HuH-7 (cell line): ENCODE measurements around the gene AEN.
A peak's percentile ranks its signal among the peaks of the same experiment; 100 is the strongest.

ENCODE experiments used
- DNase-seq: peaks from one replicate; pipeline ENCODE4 v3.0.0; 2011; ENCODE audit warnings: low spot score

The AEN gene, protein sequence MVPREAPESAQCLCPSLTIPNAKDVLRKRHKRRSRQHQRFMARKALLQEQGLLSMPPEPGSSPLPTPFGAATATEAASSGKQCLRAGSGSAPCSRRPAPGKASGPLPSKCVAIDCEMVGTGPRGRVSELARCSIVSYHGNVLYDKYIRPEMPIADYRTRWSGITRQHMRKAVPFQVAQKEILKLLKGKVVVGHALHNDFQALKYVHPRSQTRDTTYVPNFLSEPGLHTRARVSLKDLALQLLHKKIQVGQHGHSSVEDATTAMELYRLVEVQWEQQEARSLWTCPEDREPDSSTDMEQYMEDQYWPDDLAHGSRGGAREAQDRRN

DNA sequence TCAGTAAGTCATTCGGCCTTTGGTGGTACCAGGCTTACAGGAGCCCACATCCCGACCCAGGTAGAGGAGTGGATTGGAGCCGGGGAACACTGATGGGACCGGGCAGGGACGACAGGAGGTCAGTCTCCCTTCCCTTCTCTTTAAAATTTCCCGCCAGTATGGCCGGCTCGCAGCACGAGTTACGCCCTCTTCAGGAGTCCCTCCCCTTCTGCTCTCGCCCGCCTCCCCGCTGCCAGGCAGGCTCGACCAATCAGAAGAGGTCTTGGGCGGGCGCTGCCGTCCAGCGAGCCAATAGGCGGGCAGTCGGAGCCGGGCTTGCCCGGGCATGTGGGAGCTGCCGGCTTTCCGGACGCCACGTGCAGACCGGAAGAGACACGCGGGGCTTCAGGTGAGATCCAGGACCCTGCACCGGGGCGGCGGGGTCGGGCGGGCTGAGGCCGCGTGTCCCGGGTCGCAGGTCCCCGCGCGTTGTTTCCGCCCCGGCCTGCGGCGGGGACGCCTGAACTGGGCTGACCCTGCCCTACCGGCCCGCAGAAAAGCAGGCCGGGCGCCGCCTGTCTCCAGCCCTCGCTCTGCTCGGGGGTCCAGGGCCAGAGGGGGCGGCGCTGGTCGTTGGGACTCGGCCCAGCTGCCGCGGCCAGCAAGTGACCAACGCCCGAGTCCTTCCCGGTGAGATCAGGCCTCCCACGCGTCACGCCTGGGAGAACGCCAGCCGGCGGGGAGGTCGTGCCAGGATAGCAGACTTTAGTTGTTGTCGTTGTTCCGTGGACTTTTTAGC, at the start of gene AEN:
TSS of gene AEN (plus strand) at position 346 of the 778 bp plus-strand sequence. CDS start 4,870 bp downstream, outside the sequence.
- DNase-seq = peak; percentile 99

DNA sequence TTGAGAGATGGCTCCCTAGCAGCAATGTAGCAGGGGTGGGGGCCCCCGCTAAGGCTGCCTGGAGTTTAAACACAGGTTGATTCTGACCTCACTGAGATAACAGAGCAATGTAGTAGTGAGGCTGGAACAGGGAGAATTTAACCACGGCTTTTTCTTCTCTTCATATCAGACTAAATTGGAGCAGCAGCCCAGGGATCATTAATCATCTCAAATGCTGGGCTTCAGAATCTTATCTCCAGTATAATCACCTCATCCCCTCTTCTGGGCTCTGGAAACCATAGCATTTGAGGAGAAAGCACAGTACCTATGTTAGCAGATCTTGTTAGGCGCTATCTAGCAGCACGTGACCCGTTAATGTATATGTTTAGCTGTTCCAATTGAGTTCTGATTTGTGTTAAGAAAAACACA, 49.3 kb upstream of the AEN start:
- no peak for DNase-seq

DNA sequence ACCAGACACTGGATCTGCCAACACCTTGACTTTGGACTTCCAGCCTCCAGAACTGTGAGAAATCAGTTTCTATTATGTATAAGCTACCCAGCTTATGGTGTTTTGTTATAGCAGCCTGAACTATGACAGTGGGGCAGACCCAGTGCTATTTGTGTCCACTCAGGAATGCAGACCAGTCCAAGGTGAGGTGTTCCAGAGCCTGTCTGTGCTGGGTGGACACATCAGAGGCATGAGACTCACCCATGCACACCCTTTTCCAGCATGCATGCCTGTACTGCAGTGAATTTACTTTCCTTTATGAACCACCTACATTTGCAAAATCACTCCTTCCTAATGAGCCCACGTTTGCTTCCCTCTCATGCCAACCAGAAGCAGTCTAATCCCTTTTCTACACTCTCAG, 47.1 kb upstream of the AEN start:
- no peak for DNase-seq

DNA sequence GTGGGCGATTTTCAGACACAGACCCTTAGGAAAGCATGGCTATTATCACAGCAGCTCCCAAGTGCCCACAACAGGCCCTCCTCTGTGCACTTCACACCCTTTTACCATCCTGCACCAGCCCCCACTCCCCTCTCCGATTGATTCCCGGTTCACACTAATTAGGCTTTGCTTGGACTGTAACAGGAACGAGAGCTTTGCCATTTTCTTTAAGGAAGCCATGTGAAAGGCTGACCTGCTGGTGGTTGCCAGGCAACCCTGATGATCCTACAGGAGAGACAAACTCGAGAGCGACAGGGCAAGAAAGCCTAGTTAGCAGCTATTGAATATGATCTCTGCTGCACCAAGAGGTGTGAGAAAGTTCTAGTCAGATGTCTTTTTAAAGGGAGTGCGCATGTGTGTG, 46.5 kb upstream of the AEN start:
- DNase-seq = no peak

DNA sequence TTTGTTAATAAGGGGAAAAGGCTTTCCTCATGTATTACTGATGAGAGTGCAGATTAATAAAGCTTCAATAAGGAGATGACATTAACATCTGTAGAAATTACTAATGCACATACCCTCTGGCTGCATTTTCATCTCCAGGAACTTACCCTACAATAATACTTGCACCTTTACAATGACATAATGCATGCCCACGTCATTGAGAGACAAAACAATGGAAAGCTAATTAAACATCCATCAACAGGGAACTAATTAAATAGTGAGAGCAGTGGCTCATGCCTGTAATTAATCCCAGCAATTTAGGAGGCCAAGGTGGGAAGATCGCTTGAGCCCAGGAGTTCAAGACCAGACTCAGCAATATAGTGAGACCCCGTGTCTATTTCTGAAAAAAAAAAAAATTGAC, 41.8 kb upstream of the AEN start:
- DNase-seq = no peak

DNA sequence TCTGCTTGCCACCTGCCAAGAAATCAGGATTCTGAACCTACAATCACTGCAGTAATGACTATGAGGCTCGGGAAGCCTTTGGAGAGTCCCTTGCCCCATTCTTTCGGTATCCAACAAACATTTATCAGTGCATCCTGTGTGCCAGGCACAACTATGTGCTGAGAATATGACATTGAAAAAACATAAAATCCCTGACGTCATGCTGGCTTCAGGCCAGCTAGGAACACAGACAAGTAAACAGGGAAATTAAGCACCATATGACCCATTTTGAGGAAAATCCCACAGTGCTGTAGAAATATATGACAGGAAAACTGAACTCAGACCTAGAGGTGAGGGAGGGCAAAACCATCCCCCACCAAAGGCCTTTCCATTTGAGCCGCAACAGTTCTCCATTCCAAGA, 40.6 kb upstream of the AEN start:
- DNase-seq = no peak

DNA sequence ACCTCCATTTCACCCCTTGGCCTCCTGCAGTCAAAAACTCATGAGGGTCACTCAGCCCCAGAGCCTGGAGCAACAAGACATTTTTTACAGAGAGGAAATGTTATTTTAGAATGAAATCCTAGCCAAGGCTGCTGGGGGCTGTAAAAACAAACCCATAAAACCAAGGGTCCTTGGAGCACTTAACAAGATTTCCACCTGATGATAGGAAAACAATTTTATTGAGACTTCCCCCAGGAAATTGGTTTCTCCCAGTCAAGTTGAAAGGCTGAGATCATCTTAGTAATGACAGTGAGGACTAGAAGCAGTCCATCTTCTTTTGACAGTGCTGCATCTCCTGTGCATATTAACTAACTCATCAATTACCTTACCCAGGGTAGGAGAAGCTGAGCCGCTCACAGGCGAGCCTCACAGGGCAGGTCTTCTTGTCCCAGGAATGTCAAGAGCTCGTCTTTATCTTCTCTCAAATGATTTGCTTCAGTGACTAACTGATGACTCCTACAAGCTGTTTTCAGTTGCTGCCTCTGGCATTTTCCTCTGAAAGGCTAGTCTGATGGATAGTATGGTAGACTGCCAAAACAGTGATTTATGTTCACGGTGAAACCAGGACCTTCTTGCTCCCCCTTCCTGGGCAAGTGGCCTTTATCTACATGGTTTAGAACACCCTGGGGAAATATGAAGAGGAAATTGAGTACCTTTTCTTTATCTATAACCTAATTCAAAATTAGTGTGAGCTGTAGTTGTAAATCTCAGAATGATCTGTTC, 34.6 kb upstream of the AEN start:
- DNase-seq = no peak

DNA sequence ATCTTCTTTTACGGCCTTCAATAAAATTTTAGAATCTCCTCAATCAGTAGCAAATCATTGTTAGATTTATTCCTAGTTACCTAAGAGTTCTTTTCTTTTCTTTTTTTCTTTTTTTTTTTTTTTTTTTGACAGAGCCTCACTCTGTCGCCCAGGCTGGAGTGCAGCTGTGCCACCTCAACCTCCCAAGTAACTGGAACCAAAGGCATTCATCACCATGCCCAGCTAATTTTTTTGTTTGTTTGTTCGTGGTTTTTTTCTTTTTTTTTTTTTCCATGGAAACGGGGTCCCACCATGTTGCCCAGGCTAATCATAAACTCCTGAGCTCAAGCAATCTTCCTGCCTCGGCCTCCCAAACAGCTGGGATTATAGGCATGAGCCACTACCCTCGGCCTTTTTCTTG, 30.4 kb upstream of the AEN start:
- no peak for DNase-seq

DNA sequence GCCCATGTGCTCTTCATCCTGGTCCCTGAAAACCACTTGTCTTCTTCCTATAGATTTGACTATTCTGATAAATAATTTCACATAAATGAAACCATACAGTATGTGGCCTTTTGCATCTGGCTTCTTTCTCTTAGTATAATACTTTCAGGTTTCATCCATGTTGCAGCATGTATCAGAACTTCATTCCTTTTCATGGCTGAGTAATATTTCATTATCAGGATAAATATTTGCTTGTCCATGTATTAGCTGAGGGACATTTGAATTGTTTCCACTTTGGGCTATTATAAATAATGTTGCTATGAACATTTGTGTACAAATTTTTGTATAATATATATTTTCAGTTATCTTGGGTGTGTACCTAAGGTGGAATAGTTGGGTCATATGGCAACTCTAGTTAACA, 29.8 kb upstream of the AEN start:
- DNase-seq = no peak

DNA sequence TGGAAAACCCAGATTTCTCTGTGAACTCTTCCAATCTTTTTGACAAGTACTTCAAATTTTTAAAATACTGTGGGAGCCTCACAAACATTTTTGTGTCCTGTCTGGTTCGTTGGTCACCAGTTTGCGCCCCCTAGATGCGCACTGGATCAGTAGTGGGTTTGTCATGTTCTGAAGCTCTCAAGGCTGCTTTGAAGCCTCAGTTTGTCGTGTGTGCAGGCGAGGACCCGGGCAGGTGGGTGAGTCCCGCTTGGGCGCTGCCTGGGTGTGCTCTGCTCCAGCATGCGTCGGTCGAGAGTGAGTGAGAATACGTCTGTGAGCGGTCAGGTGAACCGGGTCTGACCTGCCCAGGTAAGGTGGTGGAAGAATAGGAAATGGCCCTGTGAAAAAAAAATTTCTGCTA, 17.3 kb upstream of the AEN start:
- DNase-seq = no peak

DNA sequence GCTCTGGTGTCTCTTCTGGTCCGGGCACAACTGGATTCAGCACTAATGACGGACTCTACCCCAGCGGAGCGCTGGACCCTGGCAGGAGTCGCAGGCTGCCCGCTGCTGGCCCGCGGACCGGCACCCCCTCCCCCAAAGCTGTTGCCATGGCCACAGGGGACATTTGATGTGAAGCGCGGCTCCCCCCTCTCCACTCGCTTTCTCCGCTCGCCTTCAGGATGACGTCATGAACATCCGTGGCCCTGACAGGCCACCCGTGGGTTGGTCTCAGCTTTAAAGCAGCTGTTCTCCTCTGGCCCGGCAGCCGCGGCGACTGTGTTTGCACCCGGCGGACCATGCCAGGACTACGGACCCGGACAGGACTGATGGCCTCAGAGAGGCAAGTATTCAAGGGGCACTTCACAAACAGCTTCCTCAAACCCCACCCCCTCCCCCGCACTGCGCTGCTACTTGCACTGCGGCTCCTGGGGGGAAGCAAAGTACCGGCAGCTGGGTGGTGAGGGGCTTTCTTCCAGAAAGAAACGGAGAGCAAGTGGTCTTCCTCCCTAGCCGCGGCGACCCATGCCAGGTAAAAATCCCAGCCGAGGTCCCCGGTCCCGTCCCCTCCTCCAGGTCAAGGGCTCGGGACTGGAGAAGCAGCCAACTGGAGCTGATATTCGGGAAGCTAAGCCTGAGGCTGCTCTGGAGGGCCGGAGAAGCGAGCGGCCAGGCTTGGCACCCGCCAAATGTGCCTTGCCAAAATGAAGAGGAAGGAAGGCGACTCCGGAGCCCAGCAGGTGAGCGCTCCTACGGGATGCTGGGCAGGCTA, 16.6 kb upstream of the AEN start:
- DNase-seq = no peak

DNA sequence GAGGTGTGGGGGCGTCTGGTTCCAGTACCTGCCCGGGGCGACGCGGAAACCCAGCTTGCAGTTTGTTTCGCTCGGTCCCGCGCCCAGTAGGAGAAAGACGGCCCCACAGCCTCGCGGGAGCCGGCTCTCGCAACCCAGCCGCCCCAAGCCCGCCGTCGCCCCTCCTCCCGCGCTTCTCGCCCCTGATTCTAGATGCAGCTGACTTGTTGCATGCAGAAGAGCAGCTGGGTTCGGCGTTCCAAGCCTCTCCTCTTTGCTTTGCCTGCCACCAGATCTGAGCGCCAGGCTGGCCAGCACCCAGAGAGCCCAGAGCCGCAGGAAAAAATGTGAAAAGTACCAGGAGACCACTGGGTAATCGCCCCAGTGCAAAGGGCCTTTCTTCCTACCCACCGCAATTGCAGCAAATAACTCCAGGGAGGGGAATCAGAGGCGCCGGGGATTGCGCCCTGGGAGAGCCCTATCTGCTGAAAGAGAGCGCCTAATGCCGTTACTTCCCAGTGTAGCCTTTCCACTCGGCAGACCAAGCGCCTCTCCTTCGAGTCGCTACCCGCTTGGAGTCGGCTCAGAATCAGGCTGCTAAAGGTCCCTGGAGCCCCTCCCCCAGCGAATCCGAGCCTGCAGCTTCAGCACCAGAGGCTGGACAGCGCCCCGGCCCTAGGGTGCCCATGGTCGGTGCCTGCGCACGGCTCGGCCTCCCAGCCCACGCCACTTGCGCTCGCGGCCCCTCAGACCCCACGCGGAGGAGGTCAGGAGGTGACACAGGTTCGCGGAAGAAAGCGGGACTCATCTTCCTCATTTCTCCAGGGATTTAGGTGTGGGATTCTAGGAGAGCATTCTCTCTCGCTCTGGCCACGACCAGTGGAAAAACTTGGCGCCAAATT, 15.7 kb upstream of the AEN start:
- no peak for DNase-seq

DNA sequence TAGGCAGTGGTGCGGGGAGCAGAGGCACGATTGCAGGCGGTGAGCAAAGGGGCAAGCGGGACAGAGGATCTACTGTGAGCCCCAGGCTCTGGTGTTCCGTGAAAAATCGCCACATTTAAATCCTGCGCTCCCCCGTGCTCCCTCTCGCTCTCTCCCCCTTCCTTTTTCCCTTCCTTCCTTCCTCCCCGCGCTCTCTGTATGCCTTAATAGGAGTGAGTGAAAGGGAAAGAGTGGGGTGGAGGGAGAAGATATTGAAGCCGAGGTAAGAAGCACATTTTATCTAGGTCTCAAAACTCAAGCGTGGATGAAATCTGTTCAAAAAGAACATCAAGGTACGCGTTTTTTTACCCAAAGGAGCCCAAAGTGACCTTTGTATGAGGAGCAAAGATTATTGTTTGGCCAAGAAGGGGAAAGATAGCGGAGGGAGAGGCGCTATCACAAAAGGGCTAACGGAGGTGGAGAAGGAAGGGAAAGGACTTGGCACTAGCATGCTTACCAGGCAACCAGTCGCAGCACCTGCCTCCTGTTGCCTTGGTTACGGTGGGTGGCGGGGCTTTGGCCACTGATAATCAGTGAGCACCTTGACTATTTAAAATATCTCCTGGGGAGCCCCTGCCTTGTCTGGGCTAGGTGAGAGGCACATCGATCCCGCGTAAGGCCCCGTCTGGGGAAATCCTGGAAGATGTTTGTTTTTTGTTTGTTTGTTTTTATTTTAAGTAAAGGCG, 14.9 kb upstream of the AEN start:
- no peak for DNase-seq

DNA sequence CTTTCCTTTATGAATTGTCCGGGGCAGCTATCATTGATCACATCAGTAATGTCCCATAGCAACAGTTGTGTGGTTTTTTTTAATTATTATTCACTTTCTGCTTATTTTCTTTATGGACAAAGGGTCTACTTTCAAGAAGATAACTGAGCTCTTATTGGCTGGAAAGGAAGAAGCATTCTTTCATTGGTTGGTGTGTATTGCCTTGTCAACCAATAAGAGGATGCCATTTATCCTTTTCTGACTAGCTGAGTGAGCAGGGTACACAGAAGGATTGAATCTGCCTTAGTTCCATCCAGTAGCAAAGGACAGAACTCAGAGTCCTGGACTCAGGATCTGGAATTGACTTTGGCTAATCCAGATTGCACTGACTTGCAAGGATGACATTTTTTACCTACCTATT, 13.2 kb upstream of the AEN start:
- no peak for DNase-seq

DNA sequence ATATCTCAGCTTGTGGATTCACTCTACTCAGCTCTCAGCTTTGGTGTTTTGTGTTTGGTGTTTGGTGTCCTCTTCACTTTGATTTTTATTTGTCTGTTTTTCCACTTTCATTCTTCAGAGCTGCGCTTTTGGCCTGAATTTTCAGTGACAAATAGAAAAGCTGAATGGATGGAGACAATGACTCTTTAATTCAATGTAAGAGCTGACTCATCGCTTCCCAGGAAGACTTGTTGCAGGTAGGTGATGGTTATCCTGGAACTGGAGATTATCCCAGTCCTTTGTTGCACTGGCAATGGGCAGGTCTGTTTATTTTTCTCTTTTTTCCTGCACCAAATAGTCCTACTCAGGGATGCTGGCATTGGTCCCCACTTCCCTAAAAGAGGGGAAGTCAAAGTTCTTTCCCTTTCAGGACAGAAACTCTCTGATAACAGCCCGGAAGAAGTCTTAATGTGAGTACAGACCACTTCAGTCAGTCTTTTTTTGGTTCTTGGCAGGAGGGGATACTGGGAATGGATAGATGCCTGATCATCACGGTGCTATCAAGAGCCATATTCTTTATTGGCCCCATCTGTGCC, 12.4 kb upstream of the AEN start:
- DNase-seq = no peak

DNA sequence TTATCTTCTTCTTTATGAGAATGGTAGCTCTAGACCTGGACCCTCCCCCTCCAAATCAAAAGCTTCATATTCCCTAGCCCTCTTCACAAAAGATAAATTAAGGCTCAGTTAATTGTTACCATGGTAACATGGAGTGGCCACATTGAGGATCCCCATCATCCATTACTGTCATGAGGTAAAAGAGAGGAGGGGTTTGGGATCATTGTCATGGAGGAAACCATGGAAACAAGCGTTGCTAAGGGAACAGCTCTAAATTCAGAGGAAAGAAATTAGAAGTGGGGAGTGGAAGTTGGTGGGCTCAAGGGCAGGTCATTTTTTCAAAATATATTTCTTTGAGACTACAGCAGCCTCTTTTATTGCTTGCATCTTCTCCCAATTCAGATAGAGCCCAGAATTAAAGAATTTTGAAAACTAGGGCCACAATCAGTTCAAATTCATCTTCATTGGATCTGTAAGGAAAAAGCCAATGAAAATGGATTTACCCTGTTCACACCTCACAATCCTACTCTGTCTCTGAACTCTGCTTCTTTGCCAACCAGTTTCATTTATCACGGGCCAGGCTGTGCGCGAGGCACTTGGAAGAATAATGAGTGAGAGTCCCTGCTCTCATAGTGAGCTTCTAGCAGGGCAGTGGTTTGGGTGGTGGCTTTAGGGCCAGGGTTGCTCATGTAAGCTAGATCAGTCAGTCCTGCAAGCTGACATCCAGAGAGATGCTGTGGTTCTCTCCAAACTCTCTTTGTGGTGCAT, 11.6 kb upstream of the AEN start:
- DNase-seq = no peak

DNA sequence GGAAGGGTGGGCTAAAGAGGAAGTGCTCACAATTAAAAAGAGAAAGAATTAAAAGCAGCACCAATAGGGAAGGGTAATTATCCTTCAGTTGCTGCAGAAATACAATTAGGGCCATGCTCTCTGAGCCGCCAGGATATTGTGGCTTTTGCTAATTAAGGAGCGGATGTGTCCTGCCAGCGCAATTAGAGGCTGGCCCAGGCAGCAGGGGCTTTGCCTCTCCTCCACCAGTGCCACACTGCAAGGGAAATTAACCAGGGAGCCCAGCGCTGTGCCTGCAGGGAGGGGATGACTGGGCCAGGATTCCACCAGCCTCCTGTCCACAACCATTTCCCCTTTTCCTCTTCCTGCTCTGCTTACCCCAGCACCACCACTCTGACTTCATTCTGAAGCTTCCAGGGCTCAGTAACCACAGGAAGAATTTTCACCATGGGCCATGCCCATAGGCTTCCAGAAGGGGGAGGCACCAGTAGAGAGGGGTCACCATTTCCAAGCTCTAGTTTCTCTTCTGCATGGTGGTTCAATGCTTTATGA, 10.4 kb upstream of the AEN start:
- no peak for DNase-seq

DNA sequence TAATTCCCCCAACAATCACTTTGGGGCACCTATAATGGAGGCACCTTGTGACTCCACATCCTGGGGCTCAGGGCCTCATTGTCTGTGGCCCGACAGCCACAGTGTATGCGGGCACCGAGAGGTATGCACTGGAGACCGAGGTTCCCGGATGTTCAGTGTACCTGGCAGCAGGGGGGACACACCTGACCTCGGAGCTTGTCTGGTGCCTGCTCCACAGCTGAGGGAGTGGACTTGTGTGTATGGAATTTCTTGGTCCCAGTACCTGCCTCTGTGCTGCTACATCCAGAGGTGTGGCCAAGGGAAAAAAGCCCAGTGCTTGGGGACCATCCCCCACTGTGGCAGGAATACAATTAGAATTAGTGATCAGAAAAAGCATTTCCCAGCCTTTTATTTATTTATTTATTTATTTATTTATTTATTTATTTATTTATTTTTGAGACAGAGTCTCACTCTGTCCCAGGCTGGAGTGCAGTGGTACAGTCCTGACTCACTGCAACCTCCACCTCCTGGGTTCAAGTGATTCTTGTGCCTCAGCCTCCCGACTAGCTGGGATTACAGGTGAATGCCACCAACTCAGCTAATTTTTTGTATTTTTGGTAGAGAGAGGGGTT, 8.8 kb upstream of the AEN start:
- no peak for DNase-seq
